GM20000 (cell line): ENCODE results near the gene LRMDA.

Source experiments
- DNase-seq: peaks from one replicate; pipeline ENCODE4 v3.0.0; 2012; ENCODE audit warnings: low spot score
- TF ChIP-seq, protein P1 (sequence below): IDR thresholded peaks from 2 replicates; pipeline ENCODE4 v1.5.1; 2012; ENCODE audit warnings: mild to moderate bottlenecking, control low read depth; ENCODE audit errors: extremely low read depth, missing control alignments

LRMDA gene

DNA sequence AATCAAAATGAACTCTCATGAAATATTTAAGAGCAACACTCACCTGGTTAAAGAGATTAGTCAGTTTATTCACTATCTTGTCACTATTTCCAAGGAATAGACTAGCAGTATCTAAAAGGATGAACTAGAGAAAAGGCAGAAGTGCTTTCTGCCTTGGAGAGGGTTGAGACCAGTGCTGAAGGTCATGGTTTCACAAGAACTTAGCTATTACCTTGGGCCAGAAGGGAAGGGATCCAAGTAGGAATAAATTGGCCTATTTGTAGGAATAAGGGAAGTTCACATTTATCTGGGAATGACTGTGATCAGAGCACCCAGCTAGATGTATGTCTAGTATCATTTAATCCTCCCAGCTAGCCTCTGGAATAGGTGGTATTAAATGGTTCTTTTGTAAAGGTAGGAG is 347.2 kb downstream of the LRMDA start:
- TF ChIP-seq, protein P1, sequence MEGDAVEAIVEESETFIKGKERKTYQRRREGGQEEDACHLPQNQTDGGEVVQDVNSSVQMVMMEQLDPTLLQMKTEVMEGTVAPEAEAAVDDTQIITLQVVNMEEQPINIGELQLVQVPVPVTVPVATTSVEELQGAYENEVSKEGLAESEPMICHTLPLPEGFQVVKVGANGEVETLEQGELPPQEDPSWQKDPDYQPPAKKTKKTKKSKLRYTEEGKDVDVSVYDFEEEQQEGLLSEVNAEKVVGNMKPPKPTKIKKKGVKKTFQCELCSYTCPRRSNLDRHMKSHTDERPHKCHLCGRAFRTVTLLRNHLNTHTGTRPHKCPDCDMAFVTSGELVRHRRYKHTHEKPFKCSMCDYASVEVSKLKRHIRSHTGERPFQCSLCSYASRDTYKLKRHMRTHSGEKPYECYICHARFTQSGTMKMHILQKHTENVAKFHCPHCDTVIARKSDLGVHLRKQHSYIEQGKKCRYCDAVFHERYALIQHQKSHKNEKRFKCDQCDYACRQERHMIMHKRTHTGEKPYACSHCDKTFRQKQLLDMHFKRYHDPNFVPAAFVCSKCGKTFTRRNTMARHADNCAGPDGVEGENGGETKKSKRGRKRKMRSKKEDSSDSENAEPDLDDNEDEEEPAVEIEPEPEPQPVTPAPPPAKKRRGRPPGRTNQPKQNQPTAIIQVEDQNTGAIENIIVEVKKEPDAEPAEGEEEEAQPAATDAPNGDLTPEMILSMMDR: no peak
- DNase-seq: no peak

DNA sequence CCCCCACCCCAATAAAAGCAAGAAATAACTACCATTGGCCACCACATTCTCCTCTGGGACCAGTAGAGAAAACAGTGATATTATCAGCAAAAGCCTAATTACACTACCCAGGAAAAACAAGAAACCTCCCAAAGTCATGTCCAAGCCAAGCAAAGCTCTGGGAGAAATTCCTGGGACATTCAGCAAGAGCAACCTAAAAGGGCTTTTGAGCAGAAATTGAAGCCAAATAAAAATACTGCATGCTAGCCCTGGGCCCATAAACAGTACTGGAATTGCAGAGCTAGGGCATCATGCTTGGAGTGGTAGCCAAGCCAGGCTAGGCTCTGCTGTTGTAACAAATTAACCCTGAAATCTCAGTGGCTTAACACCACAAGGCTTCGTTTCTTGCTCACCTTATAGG is 347.9 kb downstream of the LRMDA start:
- TF ChIP-seq, protein P1: no peak
- DNase-seq: no peak

DNA sequence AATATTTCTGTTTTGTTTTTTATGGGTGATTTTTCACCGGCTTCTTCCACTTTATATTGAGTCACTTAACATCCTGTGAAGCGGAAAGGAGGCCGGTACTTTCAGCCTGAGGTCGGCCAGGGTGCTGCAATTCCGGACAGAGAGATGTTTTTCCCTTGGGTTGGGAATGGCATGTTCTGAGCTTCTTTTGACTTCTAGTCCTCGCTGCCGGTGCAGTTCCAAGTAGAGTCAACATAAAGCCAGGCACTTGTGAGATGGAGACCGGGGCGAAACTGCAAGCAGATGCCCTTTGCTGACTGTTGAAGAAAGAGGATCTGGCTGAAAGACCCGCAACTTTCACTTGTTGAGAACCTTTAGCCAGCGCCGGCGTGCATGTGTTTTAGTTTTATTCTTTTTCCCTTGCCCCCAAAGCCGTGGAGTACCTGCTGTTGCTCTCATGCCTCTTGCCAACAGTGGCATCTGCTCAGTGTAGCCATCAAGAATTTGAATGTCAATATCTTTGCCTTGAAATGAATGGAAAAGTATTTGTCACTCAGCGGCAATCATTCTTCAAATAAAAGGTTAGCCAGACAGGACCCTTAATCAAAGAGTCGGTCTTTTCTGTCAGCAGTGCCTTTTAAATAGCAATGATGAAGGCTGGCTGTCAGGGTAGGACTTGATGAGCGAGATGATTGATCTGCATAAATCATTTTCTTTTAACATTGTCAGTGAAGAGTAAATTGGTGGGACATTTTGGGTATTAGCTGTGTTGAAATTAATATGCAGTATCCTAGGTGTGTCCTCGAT is 351.2 kb downstream of the LRMDA start:
- TF ChIP-seq, protein P1: no peak
- no peak for DNase-seq

DNA sequence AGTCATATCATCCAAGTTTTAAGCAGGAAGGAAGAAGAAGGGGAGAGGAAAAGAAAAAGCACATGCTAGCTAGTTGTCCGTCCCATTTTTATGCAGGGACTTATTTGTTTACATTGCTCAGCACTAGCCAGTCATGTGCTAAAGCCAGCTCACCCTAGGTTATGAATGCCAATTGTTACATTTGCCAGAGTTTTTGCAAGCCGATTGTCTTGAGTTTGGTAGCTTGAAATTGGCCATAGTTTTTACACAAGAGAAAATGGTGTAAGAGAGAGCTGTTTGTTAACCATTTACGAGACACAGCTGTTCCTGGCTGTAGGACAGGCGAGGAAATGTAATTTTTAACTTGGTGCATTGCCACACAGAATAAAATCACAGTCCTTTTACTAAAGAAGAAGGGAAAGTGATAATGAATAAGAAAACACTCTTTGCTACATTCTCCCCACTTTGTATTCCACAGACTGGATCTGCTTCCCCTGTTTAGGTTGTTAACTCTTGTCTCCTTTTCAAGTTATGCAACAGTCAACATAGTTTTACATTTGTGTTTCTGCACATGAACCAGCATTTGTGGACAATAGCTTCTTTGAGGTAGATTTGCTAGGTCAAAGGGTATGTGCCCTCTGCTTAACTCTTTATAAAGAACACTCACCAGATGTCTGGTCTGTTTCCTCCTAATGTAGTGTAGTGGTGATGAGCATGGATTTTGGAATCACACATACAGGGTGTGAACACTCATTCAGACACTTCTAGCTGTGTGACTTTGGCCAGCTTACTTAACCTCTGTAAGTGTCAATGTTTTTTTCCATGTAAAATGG is 357.2 kb downstream of the LRMDA start:
- TF ChIP-seq, protein P1: no peak
- no peak for DNase-seq

DNA sequence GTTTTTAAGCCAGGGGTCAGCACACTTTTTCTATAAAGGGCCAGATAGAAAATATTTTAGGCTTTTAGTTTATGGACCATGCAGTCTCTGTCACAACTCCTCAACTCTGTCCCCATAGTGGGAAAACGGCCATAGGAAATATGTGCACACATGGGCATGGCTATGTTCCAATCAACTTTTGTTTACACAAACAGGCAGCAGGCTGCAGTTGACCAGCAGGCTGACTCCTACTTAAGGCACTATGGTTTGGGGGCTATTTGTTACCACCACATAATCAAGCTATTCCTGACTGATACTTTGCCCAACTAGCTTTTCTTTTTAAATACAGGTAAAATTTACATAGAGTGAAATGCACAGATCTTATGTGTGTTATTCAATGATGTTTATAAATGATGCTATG is 362.4 kb downstream of the LRMDA start:
- DNase-seq: no peak
- TF ChIP-seq, protein P1: no peak

DNA sequence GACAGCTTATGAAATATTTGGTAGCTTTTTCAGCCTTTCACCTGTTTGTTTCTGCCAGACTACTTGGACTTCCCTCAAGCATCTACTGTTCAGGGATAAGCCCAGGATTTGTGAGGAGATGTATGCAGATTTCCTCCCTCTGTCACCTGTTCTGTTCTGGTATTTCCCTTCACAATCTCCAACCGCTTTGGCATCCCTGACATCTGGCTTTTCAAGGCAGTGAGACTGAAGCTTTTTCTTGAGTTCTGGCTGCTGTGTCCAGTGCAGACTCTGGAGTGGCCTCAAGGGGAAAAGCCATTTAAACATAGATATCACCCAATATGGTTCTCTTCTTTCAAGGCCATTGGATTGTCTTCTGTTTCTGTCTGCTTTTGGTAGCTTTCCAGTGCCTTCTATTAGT is 369.7 kb downstream of the LRMDA start:
- TF ChIP-seq, protein P1: no peak
- no peak for DNase-seq

DNA sequence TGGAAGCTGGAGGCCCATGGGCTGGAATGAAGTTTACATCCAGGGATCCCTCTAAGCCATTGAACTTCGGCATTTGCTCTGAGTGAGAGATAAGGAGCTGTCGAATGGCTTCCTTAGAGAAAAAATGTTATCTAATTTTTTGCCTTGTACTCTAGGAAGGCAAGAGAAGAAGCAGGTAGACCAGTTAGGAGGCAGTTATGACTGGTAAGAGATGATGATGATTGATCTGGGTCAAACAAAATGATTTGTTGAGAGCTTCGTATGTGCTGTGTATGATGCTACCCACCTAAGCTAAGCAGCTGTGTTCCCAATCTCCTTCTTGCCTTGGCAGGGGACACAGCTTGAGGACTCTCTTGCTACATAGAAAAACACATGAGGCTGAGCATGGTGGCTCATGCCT is 370.2 kb downstream of the LRMDA start:
- TF ChIP-seq, protein P1: no peak

More for the DNA sequence above, 370.2 kb downstream of the LRMDA start:
- DNase-seq: no peak
